SJSA1 (cell line): ENCODE measurements around the gene DOC2B. TPM values are rescaled to one million over a fixed set of nuclear protein-coding genes. Genes with fewer than 3 reads are reported as not detected.
"Not testable (repeated sequence)": the region's sequence is repeated elsewhere in the genome, so short reads cannot be mapped to it uniquely, and the experiment has no call there.

ENCODE experiments used
- DNase-seq, 2 experiments: peaks; one replicate each; pipeline ENCODE4 v3.0.0-alpha.2; 2015 to 2020; ENCODE audit warnings: low spot score in 2 of 2, low read depth in 1 of 2
- H3K27ac ChIP-seq: fragments of 250-450 bp; sonication (Bioruptor Pico); 2 replicates; pipeline ENCODE4 v1.5.1; 2020; ENCODE audit warnings: mild to moderate bottlenecking, moderate library complexity
- H3K27me3 ChIP-seq: fragments of 250-450 bp; sonication (Bioruptor Pico); replicated peaks from 2 replicates; pipeline ENCODE4 v1.5.1; 2020; ENCODE audit warnings: mild to moderate bottlenecking, moderate library complexity
- H3K36me3 ChIP-seq: fragments of 250-450 bp; sonication (Bioruptor Pico); 2 replicates; pipeline ENCODE4 v1.5.1; 2020; ENCODE audit warnings: mild to moderate bottlenecking
- H3K4me1 ChIP-seq: fragments of 250-450 bp; sonication (Bioruptor Pico); replicated peaks from 2 replicates; pipeline ENCODE4 v1.6.1; 2021; ENCODE audit warnings: mild to moderate bottlenecking
- H3K4me3 ChIP-seq: fragments of 250-450 bp; sonication (Bioruptor Pico); 2 replicates; pipeline ENCODE4 v1.5.1; 2020; ENCODE audit warnings: mild to moderate bottlenecking
- H3K9me3 ChIP-seq: fragments of 250-450 bp; sonication (Bioruptor Pico); replicated peaks from 2 replicates; pipeline ENCODE4 v1.5.1; 2020; ENCODE audit warnings: mild to moderate bottlenecking
- total RNA-seq: library from RNA; depleted of rRNA; stranded (reverse); fragments of >200 nt; shearing (Covaris generic); gene quantifications from 2 replicates; pipeline ENCODE4 v1.2.3, GENCODE V29; 2014

DOC2B gene
- total RNA-seq, 1 experiment from 2014 or later: not detected

DNA sequence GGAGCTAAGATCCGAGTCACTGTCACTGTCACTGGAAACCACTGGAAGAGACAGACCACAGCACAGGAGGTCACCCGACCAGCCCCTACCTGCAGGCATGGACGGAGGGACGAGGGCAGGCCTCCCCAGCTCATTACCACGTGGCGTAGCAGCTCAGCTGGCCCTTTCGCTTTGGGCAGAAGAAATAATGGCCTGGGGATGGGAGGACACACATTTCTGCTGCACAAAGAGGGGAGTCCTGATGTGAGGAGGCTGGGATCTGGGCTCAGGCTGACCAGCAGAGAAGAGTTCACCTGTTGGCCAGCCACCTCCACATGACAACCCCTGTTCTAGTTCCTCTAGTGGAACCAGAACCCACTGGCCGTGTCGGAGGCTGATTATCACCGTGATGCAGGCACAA lies 38.2 kb upstream of the DOC2B start:
- H3K9me3 ChIP-seq: no peaks in the 10 kb centered on the region
- no peak overlapping the region for H3K4me3 ChIP-seq
- no peaks in the 10 kb centered on the region for H3K4me1 ChIP-seq
- H3K27me3 ChIP-seq: no peaks in the 10 kb centered on the region
- no peak overlapping the region for H3K27ac ChIP-seq
- no peaks in the 10 kb centered on the region for H3K36me3 ChIP-seq
- no peak for DNase-seq

DNA sequence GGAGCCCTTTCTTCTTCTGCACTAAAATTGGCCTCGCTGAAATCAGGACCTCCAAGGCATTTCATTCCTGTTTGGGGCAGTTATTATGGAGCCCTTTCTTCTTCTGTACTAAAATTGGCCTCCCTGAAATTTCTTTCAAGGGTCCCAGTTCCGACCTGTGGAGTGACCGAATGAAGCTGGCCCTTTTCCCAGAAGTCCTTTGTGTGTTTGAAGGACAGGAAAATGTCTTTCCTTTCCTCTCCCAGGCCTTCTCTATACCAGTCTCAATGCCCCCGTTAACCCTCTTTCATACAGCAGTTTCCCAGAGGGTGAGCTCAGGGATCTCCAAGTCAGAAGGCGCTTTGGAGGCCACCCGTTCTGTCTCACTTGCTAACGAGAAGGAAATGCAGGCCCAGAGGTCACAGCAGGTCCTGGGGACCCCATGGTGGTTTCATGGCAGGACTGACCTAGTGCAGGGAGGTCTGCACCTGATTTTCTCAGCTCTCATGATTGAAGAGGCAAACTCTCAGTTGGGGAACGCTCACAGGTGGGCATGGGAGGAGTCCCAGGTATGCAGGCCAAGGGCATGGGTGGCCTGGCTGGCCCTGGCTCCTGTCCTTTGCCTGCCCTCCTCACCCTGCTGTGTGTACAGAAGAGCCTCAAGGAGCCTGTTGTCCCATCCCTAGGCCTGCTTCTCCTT lies 37.1 kb upstream of the DOC2B start:
- Histone ChIP-seq H3K4me1 (no peaks in the 10 kb centered on the region), H3K27ac (no peak overlapping the region), H3K36me3 (no peaks in the 10 kb centered on the region), H3K27me3 (no peaks in the 10 kb centered on the region), H3K4me3 (no peak overlapping the region), H3K9me3 (no peaks in the 10 kb centered on the region)
- DNase-seq: no peak

DNA sequence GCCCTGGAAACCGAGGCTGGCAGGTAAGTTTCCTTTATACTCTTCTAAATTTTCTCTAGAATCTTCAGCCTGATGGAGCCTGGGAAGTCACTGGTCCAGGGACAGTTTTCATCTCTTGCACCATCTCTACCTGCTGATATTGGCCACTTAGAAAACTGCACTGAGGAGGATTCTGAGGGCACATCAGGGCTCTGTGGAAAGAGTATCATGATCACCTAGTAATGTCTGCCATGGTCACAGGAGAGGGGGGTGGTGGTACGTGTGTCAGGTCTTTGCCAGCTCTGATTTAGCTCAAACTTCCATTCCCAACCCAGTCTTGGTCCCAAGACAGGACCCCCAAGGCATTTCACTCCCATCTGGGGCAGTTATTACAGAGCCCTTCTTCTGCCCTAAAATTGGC lies 35.2 kb upstream of the DOC2B start:
- DNase-seq: no peak
- Histone ChIP-seq H3K27me3 (no peaks in the 10 kb centered on the region), H3K4me1 (no peaks in the 10 kb centered on the region), H3K9me3 (no peaks in the 10 kb centered on the region), H3K36me3 (no peaks in the 10 kb centered on the region), H3K27ac (no peak overlapping the region), H3K4me3 (no peak overlapping the region)

DNA sequence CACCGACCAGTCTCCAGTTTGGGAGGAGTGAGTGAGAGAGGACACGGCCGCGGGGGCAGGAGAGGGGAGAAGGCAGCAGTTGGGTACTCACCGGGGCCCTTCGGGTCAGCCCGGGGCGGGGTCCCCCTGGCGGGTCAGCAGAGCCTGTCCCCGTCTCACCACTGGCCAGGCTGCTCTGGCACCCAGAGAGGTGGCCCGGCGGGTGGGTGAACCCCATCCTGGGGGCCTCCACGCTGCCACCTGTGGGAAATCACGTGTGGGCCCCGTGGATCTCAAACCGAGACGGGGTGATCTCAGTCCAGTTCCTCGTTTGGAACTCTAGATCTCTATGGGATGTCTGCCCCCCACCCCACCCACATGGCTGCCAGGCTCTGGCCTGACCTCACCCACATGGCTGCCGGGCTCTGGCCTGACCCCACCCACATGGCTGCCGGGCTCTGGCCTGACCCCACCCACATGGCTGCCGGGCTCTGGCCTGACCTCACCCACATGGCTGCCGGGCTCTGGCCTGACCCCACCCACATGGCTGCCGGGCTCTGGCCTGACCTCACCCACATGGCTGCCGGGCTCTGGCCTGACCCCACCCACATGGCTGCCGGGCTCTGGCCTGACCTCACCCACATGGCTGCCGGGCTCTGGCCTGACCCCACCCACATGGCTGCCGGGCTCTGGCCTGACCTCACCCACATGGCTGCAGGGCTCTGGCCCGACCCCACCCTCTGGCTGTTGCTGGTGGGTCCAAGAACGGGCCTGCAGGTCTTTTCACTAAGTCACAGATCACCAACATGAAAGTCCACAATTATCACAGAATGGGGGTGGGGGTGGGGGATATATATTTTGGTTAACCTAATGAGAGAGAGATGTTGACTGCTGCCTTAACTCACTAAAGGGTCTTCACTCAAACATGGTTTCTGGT lies 34.4 kb upstream of the DOC2B start:
- not testable (repeated sequence) for H3K9me3 ChIP-seq, DNase-seq, H3K4me3 ChIP-seq, H3K4me1 ChIP-seq, H3K27ac ChIP-seq, H3K27me3 ChIP-seq, H3K36me3 ChIP-seq

DNA sequence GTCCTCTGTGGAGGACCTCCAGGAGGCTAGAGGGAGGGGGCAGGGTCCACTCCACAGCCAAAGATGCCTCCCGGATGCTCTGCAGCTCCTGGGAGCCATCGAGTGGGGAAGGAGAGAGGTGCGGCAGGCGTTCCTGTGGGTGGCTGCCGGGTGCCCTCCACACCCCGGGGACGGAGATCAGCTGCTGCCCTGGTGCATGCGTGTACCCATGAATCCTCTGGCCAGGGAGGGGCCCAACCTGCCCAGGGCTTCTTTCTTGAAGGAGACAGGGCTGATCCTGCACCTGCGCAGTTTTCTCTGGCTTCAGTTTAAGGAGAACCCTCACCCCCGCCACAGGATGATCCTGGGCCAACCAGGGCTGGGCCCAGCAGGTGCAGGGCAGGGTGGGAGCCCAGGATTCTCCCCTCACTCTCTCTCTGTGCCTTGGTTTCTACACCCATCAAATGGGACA lies 33.5 kb upstream of the DOC2B start:
- no peak overlapping the region for H3K27ac ChIP-seq
- no peak for DNase-seq
- H3K9me3 ChIP-seq: no peaks in the 10 kb centered on the region
- H3K27me3 ChIP-seq: no peaks in the 10 kb centered on the region
- H3K4me1 ChIP-seq: no peaks in the 10 kb centered on the region
- no peaks in the 10 kb centered on the region for H3K36me3 ChIP-seq
- H3K4me3 ChIP-seq: no peak overlapping the region

DNA sequence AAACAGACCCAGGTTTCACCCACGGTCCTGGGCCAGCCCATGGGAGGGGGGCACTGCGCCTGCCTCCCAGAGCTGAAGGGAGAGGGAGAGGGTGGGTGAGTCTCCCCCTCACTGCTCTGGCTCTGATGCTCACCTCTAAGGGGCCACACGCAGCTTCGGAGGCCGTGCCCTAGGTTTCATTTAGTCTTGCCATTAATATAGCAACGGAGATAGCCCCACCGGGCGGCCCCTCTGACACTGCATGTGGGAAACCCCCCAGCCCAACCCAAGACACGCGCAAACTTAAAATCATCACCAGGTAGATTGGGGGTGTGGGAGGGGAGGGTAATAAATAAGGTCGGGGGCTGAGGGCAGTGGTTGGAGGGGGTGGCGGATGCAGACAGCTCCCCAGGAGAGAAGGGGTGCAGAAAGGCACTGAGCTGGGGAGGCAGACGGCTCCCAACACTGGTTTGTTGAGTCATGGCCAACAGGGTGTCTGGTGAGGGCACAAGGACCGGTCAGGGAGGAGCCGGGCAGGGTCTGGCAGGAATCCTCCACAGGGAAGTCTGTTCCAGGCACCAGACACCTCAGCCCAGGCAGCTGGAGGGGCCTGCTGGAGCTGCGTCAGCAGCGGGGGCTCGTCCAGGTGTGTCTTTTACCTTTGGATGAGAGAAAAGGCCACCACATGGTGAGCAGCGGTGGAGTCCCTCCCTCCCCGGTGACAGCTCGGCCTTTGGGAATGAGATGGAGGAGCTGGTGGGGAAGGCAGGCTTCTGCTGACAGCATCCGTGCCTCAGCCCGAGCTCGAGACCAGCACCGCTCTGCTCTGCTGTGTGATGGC lies 32.0 kb upstream of the DOC2B start:
- Histone ChIP-seq H3K9me3 (no peaks in the 10 kb centered on the region), H3K4me3 (no peak overlapping the region), H3K4me1 (no peaks in the 10 kb centered on the region), H3K27ac (no peak overlapping the region), H3K27me3 (no peaks in the 10 kb centered on the region), H3K36me3 (no peaks in the 10 kb centered on the region)
- no peak for DNase-seq

DNA sequence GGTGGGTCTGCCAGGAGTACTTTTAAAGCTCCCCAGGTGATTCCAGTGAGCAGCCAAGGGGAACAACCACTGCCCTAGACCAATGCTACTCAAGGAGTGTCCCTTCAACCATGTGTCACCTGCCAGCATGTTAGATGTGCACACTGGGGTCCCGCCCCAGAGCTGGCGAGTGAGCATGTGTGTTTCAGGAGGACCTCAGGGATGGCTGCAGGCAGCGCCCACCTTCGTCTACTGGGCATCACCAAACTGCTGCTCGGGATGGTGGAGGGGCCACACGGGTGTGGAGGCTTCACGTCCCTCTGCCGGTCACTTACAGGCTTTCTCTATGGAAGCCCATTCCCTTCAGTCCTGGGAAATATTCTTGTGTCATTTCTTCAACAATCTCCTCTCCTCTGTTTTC lies 29.0 kb upstream of the DOC2B start:
- Histone ChIP-seq H3K27me3 (peaks cover 5% of the 10 kb centered on the region), H3K9me3 (no peaks in the 10 kb centered on the region), H3K27ac (no peak overlapping the region), H3K4me3 (no peak overlapping the region), H3K4me1 (no peaks in the 10 kb centered on the region), H3K36me3 (no peaks in the 10 kb centered on the region)
- DNase-seq: no peak

DNA sequence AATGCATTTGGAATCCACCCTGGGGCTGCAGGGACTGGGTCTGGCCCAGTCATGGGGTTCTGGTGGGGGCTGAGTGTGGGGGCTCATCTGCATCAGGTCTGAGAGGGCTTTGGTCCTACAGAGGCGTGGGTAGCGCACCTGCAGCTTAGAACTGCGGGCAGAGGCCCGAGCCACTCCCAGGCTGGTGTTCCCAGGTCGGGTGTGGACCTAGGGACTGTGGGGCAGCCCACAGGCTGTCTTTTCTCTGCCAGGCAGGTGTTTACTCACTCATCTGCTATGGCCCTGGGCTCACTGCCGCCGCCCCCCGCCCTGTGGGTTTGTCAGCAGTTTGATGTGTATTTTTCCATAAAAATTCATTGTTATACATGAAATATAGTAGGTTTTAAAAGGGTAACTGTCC lies 27.0 kb upstream of the DOC2B start:
- H3K27me3 ChIP-seq: peaks cover 5% of the 10 kb centered on the region
- DNase-seq: no peak
- H3K4me1 ChIP-seq: no peaks in the 10 kb centered on the region
- no peak overlapping the region for H3K27ac ChIP-seq
- H3K9me3 ChIP-seq: no peaks in the 10 kb centered on the region
- no peaks in the 10 kb centered on the region for H3K36me3 ChIP-seq
- H3K4me3 ChIP-seq: no peak overlapping the region

DNA sequence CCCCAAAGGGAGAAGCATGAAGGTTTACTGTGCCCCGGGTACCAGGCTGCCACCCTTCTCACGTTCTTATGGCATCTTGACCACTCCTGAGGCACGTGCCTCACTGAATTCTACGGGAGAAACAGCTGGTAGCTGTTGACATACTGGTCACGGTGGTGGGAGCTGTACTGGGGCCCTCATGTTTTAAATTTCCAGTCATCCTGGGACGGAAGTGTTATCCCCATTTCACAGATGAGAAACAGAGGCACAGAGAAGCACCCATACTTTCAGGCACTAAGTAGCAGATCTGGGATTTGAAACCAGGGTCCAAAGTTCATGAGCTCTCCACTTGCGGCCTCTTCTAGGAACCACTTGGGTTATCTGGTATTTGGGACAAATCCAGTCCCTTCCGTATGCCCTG lies 26.3 kb upstream of the DOC2B start:
- Histone ChIP-seq H3K9me3 (no peaks in the 10 kb centered on the region), H3K4me3 (no peak overlapping the region), H3K27me3 (peaks cover 5% of the 10 kb centered on the region), H3K36me3 (no peaks in the 10 kb centered on the region), H3K27ac (no peak overlapping the region), H3K4me1 (no peaks in the 10 kb centered on the region)
- DNase-seq: no peak

DNA sequence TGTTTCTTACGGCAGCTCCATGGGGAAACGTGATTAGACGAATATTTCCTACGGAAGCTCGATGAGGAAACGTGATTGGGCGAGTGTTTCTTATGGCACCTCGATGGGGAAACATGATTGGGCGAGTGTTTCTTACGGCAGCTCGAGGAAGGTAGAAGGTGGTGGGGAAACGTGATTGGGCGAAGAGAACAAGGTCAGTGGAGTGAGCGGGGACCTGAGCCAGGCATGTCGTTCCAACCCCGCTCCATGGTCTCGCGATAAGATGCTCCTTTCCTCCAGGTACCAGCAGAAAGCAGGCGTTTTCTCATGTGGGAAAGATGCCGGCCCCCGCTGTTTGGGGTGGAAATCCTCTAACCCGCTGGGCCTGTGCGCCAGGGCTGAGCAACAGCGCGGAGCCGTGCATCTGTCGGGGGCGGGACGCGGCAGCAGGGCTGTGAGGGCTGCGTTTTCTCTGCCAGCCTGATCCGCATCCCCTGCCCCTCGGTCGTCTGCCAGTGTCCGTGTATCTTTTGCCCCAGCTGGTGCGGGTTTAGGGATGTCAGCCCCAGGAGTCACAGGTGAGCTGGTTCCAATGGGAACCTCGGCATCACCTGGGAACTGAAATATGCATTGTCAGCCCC lies 25.6 kb upstream of the DOC2B start:
- H3K36me3 ChIP-seq: no peaks in the 10 kb centered on the region
- H3K27me3 ChIP-seq: peaks cover 5% of the 10 kb centered on the region
- DNase-seq: no peak
- no peak overlapping the region for H3K27ac ChIP-seq
- H3K9me3 ChIP-seq: no peaks in the 10 kb centered on the region
- no peaks in the 10 kb centered on the region for H3K4me1 ChIP-seq
- H3K4me3 ChIP-seq: no peak overlapping the region

DNA sequence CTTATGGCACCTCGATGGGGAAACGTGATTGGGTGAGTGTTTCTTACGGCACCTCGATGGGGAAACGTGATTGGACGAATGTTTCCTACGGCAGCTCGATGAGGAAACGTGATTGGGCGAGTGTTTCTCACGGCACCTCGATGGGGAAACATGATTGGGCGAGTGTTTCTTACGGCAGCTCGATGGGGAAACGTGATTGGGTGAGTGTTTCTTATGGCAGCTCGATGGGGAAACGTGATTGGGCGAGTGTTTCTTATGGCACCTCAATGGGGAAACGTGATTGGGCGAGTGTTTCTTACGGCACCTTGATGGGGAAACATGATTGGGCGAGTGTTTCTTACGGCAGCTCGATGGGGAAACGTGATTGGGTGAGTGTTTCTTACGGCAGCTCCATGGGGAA lies 25.0 kb upstream of the DOC2B start:
- H3K4me3 ChIP-seq, H3K27me3 ChIP-seq, H3K36me3 ChIP-seq, H3K27ac ChIP-seq, H3K9me3 ChIP-seq, DNase-seq, H3K4me1 ChIP-seq: not testable (repeated sequence)

DNA sequence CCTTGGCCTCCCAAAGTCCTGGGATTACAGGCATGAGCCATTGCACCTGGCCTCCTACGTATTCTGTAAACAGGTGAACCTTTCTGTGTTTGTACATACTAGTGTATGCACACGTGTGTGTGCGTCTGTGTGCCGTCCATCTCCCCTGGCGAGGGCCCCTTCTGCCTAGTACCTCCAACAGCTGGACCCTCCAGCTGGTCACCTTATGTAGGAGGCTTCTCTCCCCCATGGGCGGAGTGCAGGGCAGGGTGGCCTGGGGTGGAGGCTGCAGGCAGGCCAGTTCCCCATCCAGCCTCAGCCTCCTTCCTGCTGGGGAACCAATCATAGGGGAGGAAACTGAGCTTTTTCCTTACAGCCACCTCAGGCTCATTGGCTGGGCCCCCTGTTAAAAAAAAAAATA lies 24.4 kb upstream of the DOC2B start:
- H3K9me3 ChIP-seq: no peaks in the 10 kb centered on the region
- H3K4me1 ChIP-seq: no peaks in the 10 kb centered on the region
- peaks cover 5% of the 10 kb centered on the region for H3K27me3 ChIP-seq
- no peak overlapping the region for H3K27ac ChIP-seq
- no peaks in the 10 kb centered on the region for H3K36me3 ChIP-seq
- no peak for DNase-seq
- no peak overlapping the region for H3K4me3 ChIP-seq

DNA sequence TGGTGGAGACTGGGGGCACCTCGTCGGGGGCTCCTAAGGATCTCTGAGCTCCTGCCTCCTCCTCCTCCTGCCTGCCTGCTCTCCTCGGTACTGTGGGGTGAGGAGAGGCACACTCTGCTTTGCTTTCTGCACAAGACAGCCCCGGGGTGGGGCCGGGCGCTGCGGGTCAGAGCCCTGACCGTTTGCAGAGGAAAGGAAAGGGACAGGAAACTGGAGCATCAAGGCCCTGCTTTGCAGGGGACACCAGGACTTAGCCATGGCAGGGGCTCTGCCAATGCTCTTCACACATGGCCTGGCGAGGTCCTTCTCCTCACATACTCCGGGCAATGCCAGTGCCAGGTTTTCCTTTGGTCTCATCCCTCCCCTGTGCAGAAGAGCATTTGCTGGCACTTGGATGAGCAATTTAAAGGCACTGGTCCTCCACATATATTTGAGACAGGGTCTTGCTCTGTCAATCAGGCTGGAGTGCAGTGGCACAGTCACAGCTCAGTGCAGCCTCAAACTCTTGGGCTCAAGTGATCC lies 23.8 kb upstream of the DOC2B start:
- H3K27me3 ChIP-seq: peaks cover 5% of the 10 kb centered on the region
- no peak for DNase-seq
- H3K27ac ChIP-seq: no peak overlapping the region
- no peaks in the 10 kb centered on the region for H3K4me1 ChIP-seq
- no peak overlapping the region for H3K4me3 ChIP-seq
- no peaks in the 10 kb centered on the region for H3K36me3 ChIP-seq
- H3K9me3 ChIP-seq: no peaks in the 10 kb centered on the region
